Prostate gland (tissue), 2 donors: ENCODE results near the gene SUPT20HL1.
"Not testable (repeated sequence)": the region's sequence is repeated elsewhere in the genome, so short reads cannot be mapped to it uniquely, and the experiment has no call there.

Experiments used
- CTCF ChIP-seq, 4 experiments: fragments of 200-600 bp in 2 of 4; fragments of 450-650 bp in 2 of 4; sonication (generic) in 2 of 4; IDR thresholded peaks; 1 replicate in 3 of 4; 2 replicates in 1 of 4; pipeline ENCODE4 v1.5.1; 2016 to 2019; ENCODE audit warnings: antibody characterized with exemption in 4 of 4, mild to moderate bottlenecking in 2 of 4, moderate library complexity in 2 of 4
- POLR2A ChIP-seq: fragments of 450-650 bp; IDR thresholded peaks from one replicate; pipeline ENCODE4 v1.6.1; 2016; ENCODE audit warnings: antibody characterized with exemption, mild to moderate bottlenecking
- POLR2AphosphoS5 ChIP-seq: sonication (generic); formaldehyde crosslinking; IDR thresholded peaks from one replicate; pipeline ENCODE4 v1.6.1; 2017; ENCODE audit warnings: antibody characterized with exemption

DNA sequence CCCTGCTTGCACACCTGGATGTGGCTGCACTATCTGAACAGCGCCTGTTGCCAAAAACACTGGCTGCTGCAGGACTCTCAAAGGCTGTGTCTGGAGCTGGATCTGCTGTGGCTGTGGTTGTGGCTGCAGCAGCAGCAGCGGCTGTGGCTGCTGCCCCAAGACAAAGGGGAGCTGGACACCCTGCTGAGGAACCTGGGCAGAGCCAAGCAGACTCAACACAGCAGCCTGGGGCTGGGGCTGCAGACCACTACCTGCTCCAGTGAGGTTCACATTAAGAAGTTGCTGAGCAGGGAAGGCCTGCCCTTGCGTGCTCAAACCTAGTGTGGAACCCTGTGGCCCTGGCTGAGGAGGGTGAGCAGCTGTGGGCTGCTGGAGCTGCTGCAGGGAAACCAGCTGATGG lies 49.5 kb upstream of the SUPT20HL1 start:
- TF ChIP-seq CTCF (IDR thresholded peaks at IDR 0.05); POLR2A; POLR2AphosphoS5: not testable (repeated sequence)
